GM04504 (cell line): ENCODE results near the gene DNASE1L2.

Source experiments
- DNase-seq: peaks from one replicate; pipeline ENCODE4 v3.0.0-alpha.2; 2012; ENCODE audit warnings: low read depth

Gene DNASE1L2

DNA sequence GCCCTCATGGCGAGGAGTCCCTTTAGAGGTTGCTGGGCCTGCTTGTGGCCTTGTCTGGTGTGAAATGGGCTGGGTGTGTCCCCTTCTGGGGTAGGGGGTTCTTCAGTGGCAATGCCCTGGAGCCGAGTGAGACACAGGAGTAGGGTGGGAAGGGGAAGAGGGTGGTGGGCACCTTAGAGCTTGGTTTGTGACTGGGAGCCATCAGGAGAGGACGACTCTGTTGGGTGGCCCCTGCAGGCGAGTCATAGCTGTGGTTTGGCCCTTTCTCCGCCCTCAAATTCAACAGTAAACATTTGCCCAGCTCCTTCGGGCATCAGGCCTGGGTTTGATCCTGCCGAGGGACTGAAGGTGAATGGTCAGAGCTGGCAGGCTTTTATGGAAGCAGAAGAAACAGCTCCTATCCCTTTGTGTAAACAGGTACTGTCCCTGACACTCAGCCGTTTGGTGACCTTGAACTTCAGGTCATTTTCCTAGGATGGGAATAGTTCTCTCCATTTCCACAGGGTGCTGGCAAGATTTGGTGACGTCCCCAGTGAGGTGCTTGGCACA lies 9.9 kb upstream of the DNASE1L2 start:
- no peak for DNase-seq

DNA sequence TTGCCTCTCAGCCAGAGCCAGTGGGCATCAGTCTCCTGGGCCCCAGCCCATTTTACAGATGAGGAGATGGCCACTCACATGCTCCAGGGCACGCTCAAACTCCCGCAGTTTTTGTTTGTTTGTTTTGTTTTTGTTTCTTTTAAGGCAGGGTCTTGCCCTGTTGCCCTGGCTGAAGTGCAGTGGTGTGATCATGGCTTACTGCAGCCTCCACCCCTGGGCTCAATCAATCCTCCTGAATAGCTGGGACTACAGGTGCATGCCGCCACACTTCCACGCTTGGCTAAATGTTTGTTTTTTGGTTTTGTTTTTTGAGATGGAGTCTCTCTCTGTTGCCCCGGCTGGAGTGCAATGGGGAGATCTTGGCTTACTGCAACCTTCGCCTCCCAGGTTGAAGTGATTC lies 9.3 kb upstream of the DNASE1L2 start:
- no peak for DNase-seq

GRCh38 chr16:2228161-2228824 lies 8.0 kb upstream of the DNASE1L2 start:
- DNase-seq, result no peak

DNA sequence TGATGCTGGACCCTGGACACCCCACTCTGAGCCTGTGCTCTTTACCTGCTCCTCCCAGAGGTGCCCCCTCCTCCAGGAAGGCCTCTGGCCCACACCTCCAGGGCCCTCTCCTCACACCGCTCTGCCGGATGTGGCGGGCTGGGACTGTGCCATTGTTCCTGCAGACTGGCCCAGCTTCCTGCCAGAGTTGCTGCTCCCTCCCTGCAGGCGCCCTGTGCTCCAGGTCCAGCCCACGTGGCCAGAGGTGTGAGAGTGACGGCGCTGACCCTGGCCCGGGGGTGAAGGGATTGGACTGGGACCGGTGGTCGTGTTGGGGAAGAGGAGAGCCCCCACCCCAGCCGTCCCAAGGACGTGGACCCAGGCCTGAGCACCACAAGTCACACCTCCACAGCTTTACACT lies 7.2 kb upstream of the DNASE1L2 start:
- no peak for DNase-seq

DNA sequence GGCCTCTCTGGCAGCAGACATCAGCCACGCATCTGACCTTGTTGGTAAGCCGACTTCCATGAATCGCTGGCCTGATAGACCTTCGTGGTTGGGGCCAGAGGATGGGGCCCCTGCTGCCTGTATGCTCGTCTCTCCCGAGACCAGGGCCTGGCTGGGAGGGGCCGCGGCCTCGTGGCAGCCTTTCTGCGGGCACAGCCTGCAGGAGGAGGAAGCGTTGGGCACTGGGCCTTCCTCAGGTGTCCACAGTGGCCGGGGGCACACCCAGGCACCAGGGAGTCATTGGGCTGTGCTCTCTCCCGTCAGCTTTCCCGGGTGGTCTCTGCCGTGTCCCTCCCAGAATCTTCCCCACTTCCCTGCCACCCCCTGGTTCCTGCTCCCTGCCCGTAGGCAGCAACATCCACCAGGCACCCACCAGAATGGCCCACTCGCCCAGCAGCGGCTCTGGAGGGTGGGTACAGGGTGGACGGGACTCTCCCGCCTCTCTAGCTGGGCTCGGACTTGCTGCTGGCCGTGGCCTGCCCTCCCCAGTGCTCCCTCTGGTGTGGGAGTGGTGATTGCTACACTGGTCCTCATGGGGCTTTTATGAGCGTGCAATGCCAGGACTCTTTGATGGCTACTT lies 6.5 kb upstream of the DNASE1L2 start:
- DNase-seq, result no peak

GRCh38 chr16:2230376-2230775 lies 5.9 kb upstream of the DNASE1L2 start:
- DNase-seq, result no peak

- no peak for DNase-seq
Observed at GRCh38 chr16:2231016-2231931, 5.0 kb upstream of the DNASE1L2 start.

DNA sequence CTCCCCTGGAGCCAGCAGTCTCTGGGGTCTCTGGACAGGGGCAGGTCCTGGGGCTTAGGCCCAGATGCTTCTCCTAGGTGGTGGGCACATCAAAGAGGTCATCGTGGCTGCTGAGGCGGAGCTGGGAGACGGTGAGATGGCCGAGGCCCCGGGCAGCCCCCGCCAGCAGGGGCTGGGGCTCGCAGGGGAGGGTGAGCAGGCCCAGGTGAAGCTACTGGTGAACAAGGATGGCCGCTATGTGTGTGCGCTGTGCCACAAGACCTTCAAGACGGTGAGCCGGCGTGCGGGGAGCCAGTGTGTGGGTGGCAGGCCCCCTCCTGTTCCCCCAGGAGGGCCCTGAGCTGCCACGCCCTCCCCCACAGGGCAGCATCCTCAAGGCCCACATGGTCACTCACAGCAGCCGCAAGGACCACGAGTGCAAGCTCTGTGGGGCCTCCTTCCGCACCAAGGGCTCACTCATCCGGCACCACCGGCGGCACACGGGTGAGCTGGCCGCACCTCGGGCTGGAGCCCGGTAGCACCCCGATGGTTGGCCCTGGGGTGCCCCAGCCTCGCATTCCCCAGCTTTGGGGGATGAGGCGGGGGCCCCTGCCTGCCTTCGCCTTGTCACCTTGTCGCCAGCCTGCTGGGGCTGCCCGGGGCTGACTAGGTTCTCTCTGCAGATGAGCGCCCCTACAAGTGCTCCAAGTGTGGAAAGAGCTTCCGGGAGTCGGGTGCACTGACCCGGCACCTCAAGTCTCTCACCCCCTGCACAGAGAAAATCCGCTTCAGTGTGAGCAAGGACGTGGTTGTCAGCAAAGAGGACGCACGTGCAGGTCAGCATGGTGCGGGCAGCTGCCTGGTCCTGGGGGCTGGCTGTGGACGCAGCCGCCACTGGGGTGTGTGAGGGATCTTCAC lies 3.9 kb upstream of the DNASE1L2 start:
- DNase-seq, result no peak

DNA sequence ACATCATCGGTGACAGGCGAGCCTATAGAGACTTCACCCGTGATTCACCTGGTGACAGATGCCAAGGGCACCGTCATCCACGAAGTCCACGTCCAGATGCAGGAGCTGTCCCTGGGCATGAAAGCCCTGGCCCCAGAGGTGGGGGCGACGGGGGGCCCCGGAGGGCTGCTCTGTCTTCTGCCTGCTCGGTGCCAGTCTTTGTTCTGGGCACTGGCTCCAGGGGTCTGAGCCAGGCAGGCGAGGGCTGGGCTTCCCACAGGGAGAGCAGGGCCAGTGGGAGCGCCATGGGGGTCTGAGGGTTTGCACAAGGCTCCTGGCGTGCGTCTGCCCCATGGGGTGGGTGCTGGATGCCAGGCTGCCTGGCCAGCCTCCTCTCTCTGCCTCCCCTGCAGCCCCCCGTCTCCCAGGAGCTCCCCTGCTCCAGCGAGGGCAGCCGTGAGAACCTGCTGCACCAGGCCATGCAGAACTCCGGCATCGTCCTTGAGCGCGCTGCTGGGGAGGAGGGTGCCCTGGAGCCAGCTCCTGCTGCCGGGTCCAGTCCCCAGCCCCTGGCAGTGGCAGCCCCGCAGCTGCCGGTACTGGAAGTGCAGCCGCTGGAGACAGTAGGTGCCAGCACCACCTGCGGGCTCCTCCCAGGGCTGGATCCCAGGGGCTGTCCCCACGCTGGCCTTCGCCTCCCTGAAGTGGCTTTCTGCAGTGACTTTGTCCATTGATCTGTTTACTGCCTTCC lies 3.0 kb upstream of the DNASE1L2 start:
- no peak for DNase-seq

DNA sequence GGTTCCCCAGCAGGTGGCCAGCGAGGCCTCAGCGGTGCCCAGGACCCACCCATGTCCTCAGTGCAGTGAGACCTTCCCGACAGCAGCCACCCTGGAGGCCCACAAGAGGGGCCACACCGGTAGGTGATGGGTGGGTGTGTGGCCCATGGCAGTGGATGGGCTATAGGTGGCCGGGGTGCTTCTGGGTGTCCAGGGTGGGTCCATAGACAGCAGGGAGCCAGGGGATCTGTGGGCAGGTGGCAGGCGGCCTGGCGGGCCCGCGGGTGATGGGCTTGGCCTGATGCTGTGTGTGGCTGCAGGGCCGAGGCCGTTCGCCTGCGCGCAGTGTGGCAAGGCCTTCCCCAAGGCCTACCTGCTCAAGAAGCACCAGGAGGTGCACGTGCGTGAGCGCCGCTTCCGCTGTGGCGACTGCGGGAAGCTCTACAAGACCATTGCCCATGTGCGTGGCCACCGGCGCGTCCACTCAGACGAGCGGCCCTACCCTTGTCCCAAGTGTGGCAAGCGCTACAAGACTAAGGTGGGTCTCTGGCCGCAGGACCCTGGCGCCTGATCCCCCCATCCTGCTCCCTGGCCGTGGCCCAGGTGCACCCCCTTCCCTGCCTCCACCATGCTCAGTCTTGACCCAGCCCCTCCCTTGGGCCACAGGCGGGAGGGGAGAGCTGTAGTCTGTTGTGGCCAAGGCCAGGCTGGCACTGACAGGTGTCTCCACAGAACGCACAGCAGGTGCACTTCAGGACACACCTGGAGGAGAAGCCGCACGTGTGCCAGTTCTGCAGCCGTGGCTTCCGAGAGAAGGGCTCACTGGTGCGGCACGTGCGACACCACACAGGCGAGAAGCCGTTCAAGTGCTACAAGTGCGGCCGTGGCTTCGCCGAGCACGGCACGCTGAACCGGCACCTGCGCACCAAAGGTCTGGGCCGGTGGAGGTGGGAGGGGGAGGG lies 2.1 kb upstream of the DNASE1L2 start:
- DNase-seq, result no peak

DNA sequence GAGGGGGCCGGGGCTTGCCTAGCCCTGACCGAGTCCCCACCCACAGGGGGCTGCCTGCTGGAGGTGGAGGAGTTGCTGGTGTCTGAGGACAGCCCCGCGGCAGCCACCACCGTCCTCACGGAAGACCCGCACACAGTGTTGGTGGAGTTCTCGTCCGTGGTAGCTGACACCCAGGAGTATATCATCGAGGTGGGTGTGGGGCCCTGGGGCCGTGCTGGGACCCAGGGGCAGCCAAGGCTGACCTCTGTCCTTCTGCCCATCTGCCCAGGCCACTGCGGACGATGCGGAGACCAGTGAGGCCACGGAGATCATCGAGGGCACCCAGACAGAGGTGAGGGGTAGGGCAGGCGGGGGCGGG lies 1.5 kb upstream of the DNASE1L2 start:
- DNase-seq, result no peak

DNA sequence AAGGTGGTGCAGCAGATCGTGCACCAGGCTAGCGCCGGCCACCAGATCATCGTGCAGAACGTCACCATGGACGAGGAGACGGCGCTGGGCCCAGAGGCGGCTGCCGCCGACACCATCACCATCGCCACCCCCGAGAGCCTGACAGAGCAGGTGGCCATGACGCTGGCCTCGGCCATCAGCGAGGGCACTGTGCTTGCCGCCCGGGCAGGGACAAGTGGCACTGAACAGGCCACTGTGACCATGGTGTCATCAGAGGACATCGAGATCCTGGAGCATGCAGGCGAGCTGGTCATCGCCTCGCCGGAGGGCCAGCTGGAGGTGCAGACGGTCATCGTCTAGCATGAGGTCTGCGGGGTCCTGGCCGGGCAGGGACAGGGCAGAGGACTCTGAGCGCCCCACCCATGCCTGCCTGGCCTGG lies 1.0 kb upstream of the DNASE1L2 start:
- no peak for DNase-seq

DNA sequence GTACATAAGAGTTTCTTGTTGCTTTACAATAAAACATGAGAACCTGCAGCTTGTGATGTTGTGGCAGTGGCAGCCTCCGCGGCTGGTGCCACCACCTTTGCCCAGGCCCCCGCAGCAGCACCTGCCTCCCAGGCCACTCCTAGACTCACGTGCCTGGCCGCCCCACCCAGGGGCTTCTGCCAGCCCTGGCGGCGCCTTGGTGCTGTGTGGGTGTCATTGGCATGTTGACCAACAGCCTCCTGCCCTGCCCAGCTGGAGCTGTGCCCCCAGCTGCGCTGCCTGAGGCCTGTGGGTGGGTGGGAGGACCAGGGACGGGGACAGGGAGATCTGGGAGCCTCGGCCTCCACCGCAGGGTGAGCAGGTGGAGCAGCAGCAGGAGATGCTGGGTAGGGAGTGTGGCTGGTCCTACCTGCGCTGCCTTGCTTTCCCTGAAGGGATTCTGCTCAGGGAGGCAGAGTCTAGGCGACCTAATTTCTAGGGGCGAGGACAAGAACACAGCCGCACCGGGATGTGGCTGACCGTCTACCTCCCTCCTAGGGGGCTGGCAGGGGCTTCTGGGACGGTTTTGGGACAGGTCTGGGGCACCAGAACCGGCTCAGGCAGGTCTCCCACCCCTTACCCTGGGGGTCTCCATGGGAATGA lies 428 bp upstream of the DNASE1L2 start:
- no peak for DNase-seq

GRCh38 chr16:2237102-2237482 lies 848 bp downstream of the DNASE1L2 start:
- no peak for DNase-seq

DNA sequence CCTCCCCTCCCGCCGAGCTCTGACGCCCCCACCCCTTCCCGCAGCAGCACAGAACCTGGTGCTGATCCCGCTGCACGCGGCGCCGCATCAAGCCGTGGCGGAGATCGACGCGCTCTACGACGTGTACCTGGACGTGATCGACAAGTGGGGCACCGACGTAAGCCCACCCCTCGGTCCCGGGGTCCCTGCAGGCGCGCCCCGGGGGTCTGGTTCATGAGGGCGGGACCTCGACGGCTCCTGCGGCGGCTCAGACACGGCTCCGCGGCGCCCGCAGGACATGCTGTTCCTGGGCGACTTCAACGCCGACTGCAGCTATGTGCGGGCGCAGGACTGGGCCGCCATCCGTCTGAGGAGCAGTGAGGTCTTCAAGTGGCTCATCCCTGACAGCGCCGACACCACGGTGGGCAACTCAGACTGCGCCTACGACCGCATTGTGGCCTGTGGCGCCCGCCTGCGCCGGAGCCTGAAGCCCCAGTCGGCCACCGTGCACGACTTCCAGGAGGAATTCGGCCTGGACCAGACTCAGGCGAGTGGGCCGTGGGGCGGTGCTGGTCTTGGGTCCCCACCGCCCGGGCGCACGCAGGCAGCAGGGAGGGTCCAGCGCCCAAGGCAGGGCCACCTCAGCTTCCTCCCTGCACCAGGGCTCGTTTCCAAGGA lies 1.4 kb downstream of the DNASE1L2 start:
- DNase-seq, result no peak

GRCh38 chr16:2238150-2238837 lies 2.0 kb downstream of the DNASE1L2 start:
- no peak for DNase-seq

DNA sequence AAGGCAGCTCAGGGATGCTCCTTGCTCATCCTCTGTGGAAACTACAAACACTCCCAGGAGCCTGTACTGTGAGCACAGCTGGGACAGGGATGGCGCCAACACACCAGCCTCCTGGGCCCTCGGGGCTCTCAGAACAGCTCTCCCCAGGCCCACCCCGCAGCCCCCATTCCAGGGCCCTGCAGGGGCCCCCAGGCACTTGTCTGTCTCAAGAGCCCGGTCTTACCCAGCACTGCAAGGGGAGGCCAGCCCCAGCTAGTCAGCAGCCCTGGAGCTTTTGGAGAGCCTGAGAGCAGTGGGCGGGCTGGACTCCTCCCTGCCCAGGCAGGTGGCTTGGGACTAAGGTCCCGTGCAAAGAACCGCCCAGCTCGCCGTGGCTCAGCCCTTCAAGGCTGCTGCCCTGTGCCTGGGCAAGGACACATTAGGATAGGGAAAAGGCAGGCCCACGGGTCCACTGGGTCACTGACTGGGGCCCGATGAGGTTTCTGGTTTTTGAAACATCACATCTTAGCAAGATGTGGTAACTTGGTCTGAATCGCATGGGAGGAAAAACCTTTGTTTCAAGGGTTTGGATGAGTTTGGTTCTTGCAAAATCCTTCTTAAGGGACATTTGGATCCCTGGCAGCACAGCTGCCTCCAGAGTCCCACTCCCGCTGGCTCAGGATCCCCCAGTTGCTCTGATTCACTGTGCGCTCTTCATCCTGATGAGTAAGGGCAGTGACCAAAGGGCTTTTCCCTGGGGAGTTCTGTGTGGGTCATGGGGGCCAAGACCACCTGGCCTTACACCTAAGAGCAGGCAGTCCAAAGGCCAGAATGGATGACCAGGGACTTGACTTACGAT lies 2.8 kb downstream of the DNASE1L2 start:
- no peak for DNase-seq
